ENCODE measurements around the gene CEP85L.
"Not testable (repeated sequence)": the region's sequence is repeated elsewhere in the genome, so short reads cannot be mapped to it uniquely, and the experiment has no call there.

The CEP85L gene

GRCh38 chr6:118495485-118496280 lies 155.7 kb downstream of the CEP85L start:
- no peak for DNase-seq (ENCODE audit: low spot score)

GRCh38 chr6:118494091-118494490 lies 157.3 kb downstream of the CEP85L start:
- DNase-seq (ENCODE audit: low spot score) = no peak

- no peak for DNase-seq (ENCODE audit: low spot score)
Observed at GRCh38 chr6:118489990-118490389, 161.4 kb downstream of the CEP85L start.

GRCh38 chr6:118488631-118489030 lies 162.8 kb downstream of the CEP85L start:
- no peak for DNase-seq (ENCODE audit: low spot score)

- DNase-seq (ENCODE audit: low spot score) = no peak
Observed at GRCh38 chr6:118485601-118486550, 165.5 kb downstream of the CEP85L start.

- DNase-seq (ENCODE audit: low spot score) = no peak
Observed at GRCh38 chr6:118476551-118476950, 174.8 kb downstream of the CEP85L start.

- no peak for DNase-seq (ENCODE audit: low spot score)
Observed at GRCh38 chr6:118473266-118473665, 178.1 kb downstream of the CEP85L start.

GRCh38 chr6:118469468-118469867 lies 181.9 kb downstream of the CEP85L start:
- DNase-seq (ENCODE audit: low spot score) = no peak

GRCh38 chr6:118468682-118469465 lies 182.5 kb downstream of the CEP85L start:
- DNase-seq (ENCODE audit: low spot score) = no peak

- DNase-seq (ENCODE audit: low spot score) = no peak
Observed at GRCh38 chr6:118467181-118467580, 184.2 kb downstream of the CEP85L start.

GRCh38 chr6:118464620-118465019 lies 186.8 kb downstream of the CEP85L start:
- no peak for DNase-seq (ENCODE audit: low spot score)

GRCh38 chr6:118460958-118461470 lies 190.4 kb downstream of the CEP85L start:
- no peak for DNase-seq (ENCODE audit: low spot score)

- no peak for DNase-seq (ENCODE audit: low spot score)
Observed at GRCh38 chr6:118456982-118457381, 194.4 kb downstream of the CEP85L start.

GRCh38 chr6:118451839-118452238 lies 199.6 kb downstream of the CEP85L start:
- DNase-seq (ENCODE audit: low spot score) = no peak

- DNase-seq (ENCODE audit: low spot score) = no peak
Observed at GRCh38 chr6:118444796-118445195, 206.6 kb downstream of the CEP85L start.

GRCh38 chr6:118436482-118436881 lies 214.9 kb downstream of the CEP85L start:
- no peak for DNase-seq (ENCODE audit: low spot score)

GRCh38 chr6:118434147-118434546 lies 217.2 kb downstream of the CEP85L start:
- not testable (repeated sequence) for DNase-seq (ENCODE audit: low spot score)

- not testable (repeated sequence) for DNase-seq (ENCODE audit: low spot score)
Observed at GRCh38 chr6:118421312-118421711, 230.1 kb downstream of the CEP85L start.

- no peak for DNase-seq (ENCODE audit: low spot score)
Observed at GRCh38 chr6:118419448-118420394, 231.7 kb downstream of the CEP85L start.

All from germinal center (tissue), 1 donor.